Left ventricle myocardium superior (tissue), 1 donor: ENCODE measurements around the gene F10. TPM values are rescaled to one million over a fixed set of nuclear protein-coding genes. Genes with fewer than 3 reads are reported as not detected.
A peak's percentile ranks its signal among the peaks of the same experiment; 100 is the strongest.

ENCODE experiments used
- ATAC-seq: fragments of 200-7000 bp; cut with Tn5 transposase; one replicate; pipeline ENCODE4 v1.9.1; 2020; ENCODE audit warnings: mild to moderate bottlenecking, moderate library complexity
- DNase-seq: peaks from one replicate; pipeline ENCODE4 v3.0.0-alpha.2; 2020
- intact Hi-C: fragments of 100-400 bp; cut with micrococcal nuclease; formaldehyde crosslinking; loops from one replicate; pipeline ENCODE4 v1.11.0; 2022
- total RNA-seq: library from RNA; stranded (reverse); fragmentation: NEBNext Ultra II Directional; extraction: Animal tissue kit (Norgen Biotek cat#: 25700); gene quantifications from one replicate; pipeline ENCODE4 v1.2.1, GENCODE V29; 2021
- donor health status: DM: no; HTN: yes; CAD: no; lungs with severe emphysema.

The F10 gene
- total RNA-seq, 1 donor from 2014 or later, result 7.1 TPM

DNA sequence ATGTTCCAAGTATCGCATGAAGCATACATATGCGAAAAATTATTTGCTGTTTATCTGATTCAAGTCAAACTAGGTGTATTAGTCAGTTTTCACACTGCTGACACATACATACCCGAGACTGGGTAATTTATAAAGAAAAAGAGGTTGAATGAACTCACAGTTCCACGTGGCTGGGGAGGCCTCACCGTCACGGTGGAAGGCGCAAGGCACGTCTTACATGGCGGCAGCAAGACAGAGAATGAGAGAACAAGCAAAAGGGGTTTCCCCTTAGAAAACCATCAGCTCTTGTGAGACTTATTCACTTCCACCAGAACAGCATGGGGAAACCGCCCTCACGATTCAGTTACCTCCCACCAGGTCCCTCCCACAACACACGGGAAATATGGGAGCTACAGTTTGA lies 22.9 kb downstream of the F10 start:
- intact Hi-C loops, result no loop called here
- no peak for DNase-seq
- no peak for ATAC-seq

GRCh38 chr13:113145911-113146598 lies 23.5 kb downstream of the F10 start:
- intact Hi-C loops, result no loop called here
- no peak for DNase-seq
- no peak for ATAC-seq

GRCh38 chr13:113146750-113147149 lies 24.2 kb downstream of the F10 start:
- ATAC-seq (no peak), DNase-seq (no peak)
- intact Hi-C loops, result no loop called here

DNA sequence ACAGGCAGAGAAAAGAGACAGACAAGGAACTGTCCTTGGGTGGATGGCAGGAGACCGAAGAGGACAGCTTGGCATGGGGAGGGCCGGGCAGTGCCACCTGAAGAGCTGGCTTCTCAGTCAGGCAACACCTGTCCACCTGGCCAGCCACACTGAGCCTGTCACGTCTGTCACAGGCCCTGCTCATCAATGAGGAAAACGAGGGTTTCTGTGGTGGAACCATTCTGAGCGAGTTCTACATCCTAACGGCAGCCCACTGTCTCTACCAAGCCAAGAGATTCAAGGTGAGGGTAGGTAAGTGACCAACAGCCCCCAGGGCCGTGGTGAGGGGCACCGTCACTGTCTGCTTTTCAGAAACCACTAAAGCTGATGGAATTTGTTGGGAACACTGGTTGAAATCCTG lies 24.6 kb downstream of the F10 start:
- intact Hi-C loops, result no loop called here
- no peak for DNase-seq

GRCh38 chr13:113148407-113148806 lies 25.8 kb downstream of the F10 start:
- DNase-seq (no peak), ATAC-seq (no peak)
- intact Hi-C loops, result no loop called here

More for the DNA sequence above, 24.6 kb downstream of the F10 start:
- no peak for ATAC-seq

- DNase-seq (no peak), ATAC-seq (no peak)
- intact Hi-C loops, result no loop called here
Observed at GRCh38 chr13:113148940-113149503, 26.4 kb downstream of the F10 start.

DNA sequence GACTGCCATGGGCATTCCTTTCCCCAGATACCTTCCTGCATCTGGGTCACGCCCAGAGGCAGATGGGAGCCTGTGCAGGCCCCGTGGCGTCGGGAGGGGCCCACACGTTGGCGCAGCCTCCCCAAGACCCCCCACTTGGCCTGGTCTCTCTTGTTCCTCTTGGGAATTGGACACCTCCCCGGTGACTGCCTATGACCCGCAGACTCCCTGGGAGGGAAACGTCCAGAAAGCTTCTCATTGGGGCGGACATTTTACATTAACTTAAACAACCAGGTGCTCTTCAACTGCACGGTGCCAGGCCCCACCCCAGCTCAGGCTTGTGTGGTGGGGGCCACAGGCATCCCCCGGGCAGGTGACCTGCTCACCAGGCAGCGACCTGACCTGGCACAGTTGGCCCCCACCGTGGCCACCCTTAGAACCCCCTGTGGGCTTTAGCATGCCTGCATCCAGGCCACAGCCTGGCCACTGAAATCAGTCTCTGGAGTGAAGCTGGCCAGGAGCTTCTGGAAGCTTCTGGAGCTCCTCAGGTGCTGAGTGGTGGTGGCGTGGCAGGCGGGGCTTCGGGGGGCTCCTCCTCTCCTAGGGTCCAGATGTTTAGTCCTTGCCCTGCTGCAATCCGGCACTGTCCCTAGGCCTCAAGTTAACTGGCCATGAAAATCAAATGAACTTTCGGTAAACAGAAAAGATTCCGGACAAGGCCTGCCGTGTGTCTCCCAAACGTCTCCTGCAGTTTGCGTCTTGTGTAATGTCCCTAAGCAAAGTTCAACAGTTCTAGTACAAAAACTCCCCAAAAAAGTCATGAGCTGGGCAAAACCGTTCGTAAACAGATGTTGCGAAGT lies 27.3 kb downstream of the F10 start:
- intact Hi-C loops, result no loop called here
- no peak for DNase-seq
- no peak for ATAC-seq

- no peak for ATAC-seq
- intact Hi-C loops, result no loop called here
- DNase-seq, result no peak
Observed at GRCh38 chr13:113150550-113151365, 28.2 kb downstream of the F10 start.

DNA sequence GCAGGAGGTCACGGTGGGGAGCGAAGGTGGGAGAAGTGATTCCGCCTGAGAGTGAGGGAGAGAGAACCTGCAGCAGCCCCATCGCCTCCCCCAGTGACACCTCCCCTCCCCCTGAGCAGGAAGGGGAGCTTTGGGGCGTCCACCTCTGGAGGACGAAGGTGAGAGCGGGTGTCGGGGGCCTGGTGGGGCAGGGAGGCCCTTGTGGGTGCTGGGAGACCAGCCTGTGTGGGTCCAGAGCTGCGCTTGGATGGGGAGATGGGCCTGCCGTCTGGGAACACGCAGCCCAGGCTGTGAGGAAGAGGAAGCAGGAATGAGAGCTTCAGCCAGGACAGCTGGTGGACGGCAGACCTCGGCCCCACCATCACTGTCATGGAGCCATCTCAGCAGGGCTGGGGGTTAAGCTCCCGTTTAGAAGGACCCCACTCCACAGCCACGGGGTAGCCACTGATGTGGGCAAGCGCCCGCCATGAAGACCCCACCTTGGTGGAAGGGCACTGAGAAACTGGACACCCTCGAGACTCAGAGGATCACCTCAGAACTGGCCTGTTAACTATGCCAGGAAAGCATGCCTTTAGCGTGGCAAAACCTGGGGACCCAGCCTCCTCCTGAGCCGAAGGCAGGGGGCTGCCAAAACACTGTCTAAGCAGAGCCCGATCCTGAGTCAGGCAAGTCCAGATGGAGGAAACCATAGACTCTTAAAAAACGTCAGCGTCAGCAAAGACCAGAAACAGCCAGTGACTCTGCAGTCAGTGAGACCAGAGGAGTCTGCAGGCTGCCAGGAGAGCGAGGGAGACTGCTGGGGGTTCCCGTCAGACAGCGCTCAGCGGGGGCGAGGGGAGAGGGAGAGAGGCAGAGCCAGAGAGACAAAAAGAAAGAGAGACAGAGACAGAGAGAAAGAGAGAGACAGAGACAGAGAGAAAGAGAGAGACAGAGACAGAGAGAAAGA lies 29.4 kb downstream of the F10 start:
- ATAC-seq (peak; percentile 28), DNase-seq (no peak)
- intact Hi-C loops, result no loop called here

DNA sequence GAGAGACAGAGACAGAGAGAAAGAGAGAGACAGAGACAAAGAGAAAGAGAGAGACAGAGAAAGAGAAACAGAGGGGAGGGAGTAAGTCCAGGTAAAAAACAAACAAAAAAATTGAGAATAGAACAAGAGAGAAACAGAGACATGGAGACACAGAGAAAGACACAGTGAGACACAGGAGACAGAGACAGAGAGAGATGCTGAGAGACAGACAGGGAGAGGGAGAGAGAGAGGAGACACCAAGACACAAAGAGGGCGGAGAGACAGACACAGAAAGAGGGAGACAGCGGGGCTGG lies 30.0 kb downstream of the F10 start:
- intact Hi-C loops, result no loop called here
- ATAC-seq (no peak), DNase-seq (no peak)

- intact Hi-C loops, result no loop called here
- peak; percentile 68 for ATAC-seq
- DNase-seq, result peak; percentile 73
Observed at GRCh38 chr13:113152984-113153809, 30.6 kb downstream of the F10 start.

- intact Hi-C loops, result no loop called here
- peak; percentile 90 for DNase-seq
- peak; percentile 85 for ATAC-seq
Observed at GRCh38 chr13:113153810-113154748, 31.5 kb downstream of the F10 start.

DNA sequence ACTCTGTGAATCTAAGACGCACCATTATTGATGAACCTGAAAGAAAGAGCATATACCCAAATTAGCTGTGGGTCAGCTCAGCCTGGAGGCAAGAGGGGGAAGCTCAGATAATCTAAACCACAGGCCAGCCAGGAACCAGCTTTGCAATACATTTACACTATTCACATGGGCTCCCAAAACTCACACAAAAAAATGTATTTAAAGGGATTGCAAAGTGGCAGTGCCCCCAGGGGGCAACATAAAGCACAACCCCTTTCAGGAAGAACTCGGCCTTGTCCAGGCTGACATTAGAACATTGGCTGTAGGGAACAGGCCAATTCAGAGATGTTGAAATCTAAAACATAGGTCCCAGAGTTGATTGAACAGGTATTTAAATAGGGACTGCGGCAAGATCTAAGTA lies 32.6 kb downstream of the F10 start:
- DNase-seq, result no peak
- intact Hi-C loops, result no loop called here
- no peak for ATAC-seq

DNA sequence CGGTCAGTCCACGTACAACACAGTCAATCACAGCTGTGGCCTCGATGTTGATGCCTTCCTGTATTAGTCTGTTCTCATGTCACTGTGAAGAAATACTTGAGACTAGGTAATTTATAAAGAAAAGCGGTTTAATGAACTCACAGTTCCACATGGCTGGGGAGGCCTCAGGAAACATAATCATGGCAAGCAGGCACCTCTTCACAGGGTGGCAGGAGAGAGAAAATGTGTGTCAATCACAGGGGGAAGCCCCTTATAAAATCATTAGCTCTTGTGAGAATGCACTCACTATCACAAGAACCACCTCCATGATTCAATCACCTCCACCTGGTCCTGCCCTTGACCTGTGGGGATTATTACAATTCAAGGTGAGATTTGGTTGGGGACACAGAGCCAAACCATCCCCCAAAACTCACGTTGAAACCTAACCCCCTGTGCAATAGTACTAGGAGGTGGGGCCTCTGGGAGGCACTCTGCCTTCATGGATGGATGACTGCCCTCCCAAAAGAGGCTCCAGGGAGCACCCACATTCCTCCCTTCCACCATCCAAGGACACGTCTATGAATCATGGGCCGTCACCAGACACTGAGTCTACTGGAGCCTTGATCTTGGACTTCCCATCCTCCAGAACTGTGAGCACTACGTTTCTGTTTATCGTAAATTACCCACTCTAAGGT lies 33.5 kb downstream of the F10 start:
- DNase-seq (no peak), ATAC-seq (no peak)
- intact Hi-C loops, result no loop called here

DNA sequence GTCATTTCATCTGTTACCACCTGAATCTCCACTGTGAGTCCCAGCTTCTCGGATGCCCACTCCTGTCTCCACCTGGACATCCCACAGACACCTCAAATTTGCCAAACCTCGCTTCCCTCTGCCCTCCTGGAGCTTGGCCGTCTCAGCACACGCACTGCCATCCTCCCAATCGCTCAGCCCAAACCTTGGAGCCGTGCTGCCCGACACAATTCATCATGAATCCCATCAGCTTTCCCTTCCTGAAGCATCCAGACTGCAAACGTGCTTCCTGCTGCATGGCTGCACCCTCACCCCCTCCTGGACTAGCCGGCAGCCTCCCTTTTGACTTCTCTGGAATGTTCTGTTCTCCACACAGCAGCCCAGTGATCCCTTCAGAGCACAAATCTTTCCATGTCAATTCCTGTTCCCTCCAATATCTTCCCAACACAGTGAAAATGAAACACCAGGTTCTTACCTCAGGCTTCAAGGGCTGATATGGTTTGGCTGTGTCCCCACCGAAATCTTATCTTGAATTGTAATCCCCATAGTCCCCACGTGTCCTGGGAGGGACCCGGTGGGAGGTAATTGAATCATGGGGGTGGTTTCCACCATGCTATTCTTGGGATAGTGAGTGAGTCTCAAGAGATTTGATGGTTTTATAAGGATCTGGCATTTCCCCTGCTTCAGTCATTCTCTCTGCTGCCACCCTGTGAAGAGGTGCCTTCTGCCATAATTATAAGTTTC lies 34.8 kb downstream of the F10 start:
- ATAC-seq, result no peak
- no peak for DNase-seq
- intact Hi-C loops, result no loop called here
